ENCODE measurements around the gene HTRA2. TPM values are rescaled to one million over a fixed set of nuclear protein-coding genes. Genes with fewer than 3 reads are reported as not detected.

The HTRA2 gene
- total RNA-seq: 38.6 and 45.3 TPM in 2 replicates

DNA sequence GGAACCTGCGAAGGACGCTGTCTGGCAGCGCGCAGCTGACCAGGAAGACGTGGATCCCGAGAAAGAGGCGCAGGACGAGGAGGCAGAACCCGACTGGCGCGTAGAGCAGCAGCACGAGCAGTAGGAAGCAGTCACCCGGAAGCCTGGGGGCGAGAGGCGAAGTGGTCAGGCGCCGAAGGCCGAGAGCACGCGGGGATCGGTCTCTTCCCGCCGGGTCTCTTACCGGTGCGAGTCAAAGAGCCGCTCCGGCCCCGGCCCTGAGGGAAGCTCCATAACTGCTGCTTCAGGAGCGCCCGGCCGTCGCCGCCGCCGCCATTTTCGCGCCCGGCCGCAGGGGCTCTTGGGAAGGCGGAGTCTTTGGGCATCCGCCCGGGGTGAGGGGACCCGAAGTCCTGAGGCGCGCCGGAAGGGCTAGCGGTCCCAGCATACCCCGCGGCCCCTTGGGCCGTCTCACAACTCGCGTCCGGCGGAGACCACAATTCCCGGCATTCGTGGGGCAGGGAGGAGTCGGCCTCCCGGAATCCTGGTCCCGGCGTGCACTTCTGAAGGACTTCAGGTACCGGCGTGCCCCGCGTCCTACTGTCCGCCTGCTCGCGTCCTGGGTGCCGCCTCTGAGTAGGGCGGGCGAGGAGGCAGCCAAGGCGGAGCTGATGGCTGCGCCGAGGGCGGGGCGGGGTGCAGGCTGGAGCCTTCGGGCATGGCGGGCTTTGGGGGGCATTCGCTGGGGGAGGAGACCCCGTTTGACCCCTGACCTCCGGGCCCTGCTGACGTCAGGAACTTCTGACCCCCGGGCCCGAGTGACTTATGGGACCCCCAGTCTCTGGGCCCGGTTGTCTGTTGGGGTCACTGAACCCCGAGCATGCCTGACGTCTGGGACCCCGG, at the start of gene HTRA2, which contains the start of gene AUP1:
Gene HTRA2 (plus strand): TSS at position 577 of the 882 bp plus-strand sequence. CDS start 74 bp downstream, at position 651.
Gene AUP1 (minus strand): TSS at position 350 of the 882 bp plus-strand sequence. CDS start 77 bp downstream, at position 273.

GRCh38 chr2:74482801-74483674, 46.7 kb upstream of the HTRA2 start, which contains the start of the genes CCDC142 and TTC31:
TSS of gene CCDC142 (minus strand) at chr2:74482998. CDS start at chr2:74482837, 161 bp downstream.
TSS of gene TTC31 (plus strand) at chr2:74483081. CDS start at chr2:74483096, 15 bp downstream.

DNA sequence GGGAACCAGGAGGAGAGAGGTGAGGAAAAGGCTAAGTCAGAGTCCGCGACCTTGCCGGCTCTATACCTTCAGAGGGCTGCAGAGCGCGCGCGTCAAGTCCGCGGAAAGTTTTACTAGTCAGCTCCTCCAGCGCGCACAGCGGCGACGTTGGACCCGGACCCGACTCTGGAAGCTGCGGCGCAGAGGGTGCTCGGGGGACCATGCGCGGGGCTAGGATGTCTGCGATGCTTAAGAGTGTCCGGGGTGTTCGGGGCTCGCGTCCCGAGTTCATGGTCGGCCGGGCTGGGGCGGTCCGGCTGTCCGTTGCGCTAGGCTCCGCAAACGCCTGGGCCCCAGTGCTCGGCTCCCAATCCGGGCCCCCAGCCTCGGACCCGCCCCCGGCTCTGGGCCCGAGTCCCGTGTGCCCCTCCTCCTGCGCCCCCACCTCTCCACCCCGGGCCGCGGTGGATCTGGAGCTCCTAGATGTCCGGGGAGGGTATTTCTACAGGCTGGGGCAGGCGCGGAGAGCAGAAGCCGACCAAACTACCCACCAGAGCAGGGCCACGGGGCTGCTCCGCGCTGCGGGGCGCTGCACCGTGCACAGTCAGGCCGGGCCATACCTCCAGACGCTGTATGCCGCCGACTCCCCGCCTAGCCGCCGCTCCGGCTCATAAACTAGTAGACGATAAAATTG, 30.3 kb upstream of the HTRA2 start, which contains the start of gene LBX2:
Gene LBX2 (minus strand): TSS at position 337 of the 673 bp plus-strand sequence. CDS start 66 bp downstream, at position 271.

GRCh38 chr2:74507145-74507925, 22.4 kb upstream of the HTRA2 start, which contains the start of gene PCGF1:
TSS of gene PCGF1 (minus strand) at chr2:74507695. CDS start at chr2:74507668, 27 bp downstream.

GRCh38 chr2:74514368-74515270, 15.1 kb upstream of the HTRA2 start, which contains the start of gene TLX2:
TSS of gene TLX2 (plus strand) at chr2:74514450. CDS start at chr2:74514807, 357 bp downstream.

DNA sequence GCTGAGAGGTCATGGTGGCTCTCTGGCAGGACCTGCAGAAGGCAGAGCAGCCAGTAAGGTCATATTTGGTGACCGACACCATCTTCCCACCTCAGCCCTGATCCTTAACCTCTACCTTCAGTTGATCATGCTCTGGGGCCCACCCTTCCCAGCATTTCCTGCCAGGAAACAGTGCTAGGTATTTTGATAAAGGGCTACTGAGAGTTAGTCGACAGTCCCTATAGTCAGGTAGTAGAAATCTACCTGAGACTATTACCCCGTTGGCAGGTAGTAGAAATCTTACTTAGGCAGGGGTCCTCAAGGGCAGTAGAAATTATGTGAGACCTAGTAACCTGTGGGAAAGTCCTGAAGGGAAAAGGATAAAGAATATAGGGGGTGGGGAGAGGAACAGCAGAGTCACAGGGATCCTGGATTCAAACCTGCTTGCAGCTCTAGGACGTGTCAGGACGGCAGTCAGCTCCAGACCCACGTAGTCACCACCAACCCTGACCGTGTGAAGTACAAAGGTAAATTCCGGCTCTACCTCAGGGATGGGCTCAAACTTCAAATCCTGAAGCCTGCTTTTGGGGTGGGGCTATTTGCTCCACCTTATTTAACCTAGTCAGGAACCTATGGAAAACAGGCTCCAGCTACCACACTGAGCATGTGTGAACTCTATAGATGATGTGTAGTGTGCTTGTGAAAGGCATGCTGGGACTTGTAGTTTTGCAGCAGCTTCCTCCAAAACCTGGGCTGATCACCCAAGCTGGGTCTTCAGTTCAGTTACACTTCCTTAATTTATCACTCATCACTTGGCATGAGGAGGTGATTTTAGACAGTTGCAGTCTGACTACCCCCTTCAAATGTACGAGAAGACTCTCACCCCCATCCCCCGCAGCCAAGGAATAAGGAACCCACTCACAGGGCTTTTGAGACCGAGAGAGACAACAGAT, 3.8 kb upstream of the HTRA2 start, which contains the start of gene DQX1:
Gene DQX1 (minus strand): TSS at position 515 of the 932 bp plus-strand sequence. CDS start 502 bp downstream, at position 13.

DNA sequence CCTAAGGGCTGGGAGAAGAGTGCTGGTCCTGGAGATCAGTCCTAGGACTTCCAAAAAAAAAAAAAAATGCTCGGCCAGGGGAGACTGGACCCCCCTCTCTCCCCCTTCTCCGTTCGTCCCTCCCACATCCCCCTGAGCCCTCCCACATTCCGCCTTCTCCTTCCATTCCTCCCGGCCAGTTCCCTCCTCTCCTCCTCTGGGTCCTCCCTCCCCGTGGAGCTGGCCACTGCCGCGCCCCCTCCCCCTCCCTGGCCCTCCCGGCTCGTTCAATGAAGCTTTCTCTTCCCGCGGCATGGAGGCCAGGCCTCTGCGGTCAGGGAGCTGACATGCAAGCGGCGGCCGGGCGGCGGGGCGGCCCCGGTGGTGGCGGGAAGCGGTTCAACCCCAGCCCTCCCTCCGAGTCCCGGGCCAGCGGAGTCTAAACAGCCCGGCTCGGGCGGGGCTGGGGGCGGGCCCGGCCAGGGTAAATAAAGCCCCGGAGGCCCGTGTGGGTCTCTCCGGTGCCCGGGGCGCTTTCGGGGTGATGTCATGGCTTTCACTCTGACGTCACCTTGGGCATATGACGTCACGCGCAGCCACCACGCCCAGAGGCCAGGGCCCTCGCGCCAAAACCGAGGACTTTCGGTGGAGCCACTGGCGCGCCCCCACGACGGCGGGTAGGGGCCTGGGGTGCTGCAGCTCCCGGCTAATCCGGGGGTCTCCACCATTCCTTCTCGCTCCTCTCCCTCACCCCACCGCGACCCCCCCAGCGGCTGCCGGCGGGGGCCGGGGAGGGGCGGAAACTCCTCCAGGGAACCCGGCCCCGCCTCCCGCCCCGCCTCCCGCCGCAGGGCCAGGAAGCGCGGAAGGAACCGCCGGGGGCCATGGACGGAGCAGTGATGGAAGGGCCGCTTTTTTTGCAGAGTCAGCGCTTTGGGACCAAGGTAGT, 24.4 kb downstream of the HTRA2 start, which contains the start of the genes DOK1 and LOXL3:
Gene DOK1 (plus strand): TSS at position 829 of the 928 bp plus-strand sequence. CDS start 35 bp downstream, at position 864.
Gene LOXL3 (minus strand): TSS at position 51 of the 928 bp plus-strand sequence. CDS start 1,308 bp downstream, outside the sequence.

Other genes with a start within 250 kb of the HTRA2 start
- gene SLC4A5, start 186.5 kb upstream of the HTRA2 start, total RNA-seq: 0.13 and 0.30 TPM in 2 replicates
- gene DCTN1, start 149.6 kb upstream of the HTRA2 start, total RNA-seq: 191 and 217 TPM in 2 replicates
- gene C2orf81, start 108.3 kb upstream of the HTRA2 start, total RNA-seq: 1.2 and 3.5 TPM in 2 replicates
- gene WDR54, start 108.2 kb upstream of the HTRA2 start, total RNA-seq: 42.1 and 47.1 TPM in 2 replicates
- 16.3 and 23.5 TPM in 2 replicates for gene RTKN, start 88.0 kb upstream of the HTRA2 start, total RNA-seq
- gene INO80B, start 74.8 kb upstream of the HTRA2 start, total RNA-seq: 14.4 and 22.7 TPM in 2 replicates
- 62.6 and 67.7 TPM in 2 replicates for gene WBP1, start 71.5 kb upstream of the HTRA2 start, total RNA-seq
- 82.1 and 97.0 TPM in 2 replicates for gene MOGS, start 64.6 kb upstream of the HTRA2 start, total RNA-seq
- gene MRPL53, start 57.3 kb upstream of the HTRA2 start, total RNA-seq: 20.2 and 22.0 TPM in 2 replicates
- gene CCDC142, start 46.9 kb upstream of the HTRA2 start, total RNA-seq: 24.4 and 28.1 TPM in 2 replicates
- gene TTC31, start 46.9 kb upstream of the HTRA2 start, total RNA-seq: 12.1 and 13.0 TPM in 2 replicates
- 0.59 and 4.5 TPM in 2 replicates for gene LBX2, start 30.3 kb upstream of the HTRA2 start, total RNA-seq
- gene PCGF1, start 22.2 kb upstream of the HTRA2 start, total RNA-seq: 22.8 and 26.2 TPM in 2 replicates
- gene TLX2, start 15.5 kb upstream of the HTRA2 start, total RNA-seq: not detected in 2 replicates
- 0.07 TPM in 1 of 2 replicates, not detected in the other for gene DQX1, start 3.7 kb upstream of the HTRA2 start, total RNA-seq
- 68.9 and 96.9 TPM in 2 replicates for gene AUP1, start 227 bp upstream of the HTRA2 start, total RNA-seq
- gene LOXL3, start 24.0 kb downstream of the HTRA2 start, total RNA-seq: 110 and 319 TPM in 2 replicates
- 51.3 and 116 TPM in 2 replicates for gene DOK1, start 24.8 kb downstream of the HTRA2 start, total RNA-seq
- gene M1AP, start 118.4 kb downstream of the HTRA2 start, total RNA-seq: 0.23 and 0.26 TPM in 2 replicates
- 19.7 and 20.4 TPM in 2 replicates for gene SEMA4F, start 124.3 kb downstream of the HTRA2 start, total RNA-seq

All from smooth muscle cell of the pulmonary artery (primary cell).